Body of pancreas (tissue), 4 donors: Measurements from ENCODE around the gene SLC25A21.

Source experiments
- POLR2A ChIP-seq, 3 donors: fragments of 450-650 bp; IDR thresholded peaks; one replicate each; pipeline ENCODE4 v1.6.1; 2016; ENCODE audit warnings: antibody characterized with exemption in 3 of 3, mild to moderate bottlenecking in 2 of 3
- TF ChIP-seq, protein P1 (sequence below), 7 experiments: fragments of 450-650 bp in 4 of 7; fragments of 200-600 bp in 3 of 7; sonication (generic) in 3 of 7; IDR thresholded peaks; one replicate each; pipeline ENCODE4 v1.5.1; 2016 to 2019; ENCODE audit warnings: antibody characterized with exemption in 7 of 7

GRCh38 chr14:36835128-36835527, 337.3 kb downstream of the SLC25A21 start:
- TF ChIP-seq, protein P1, sequence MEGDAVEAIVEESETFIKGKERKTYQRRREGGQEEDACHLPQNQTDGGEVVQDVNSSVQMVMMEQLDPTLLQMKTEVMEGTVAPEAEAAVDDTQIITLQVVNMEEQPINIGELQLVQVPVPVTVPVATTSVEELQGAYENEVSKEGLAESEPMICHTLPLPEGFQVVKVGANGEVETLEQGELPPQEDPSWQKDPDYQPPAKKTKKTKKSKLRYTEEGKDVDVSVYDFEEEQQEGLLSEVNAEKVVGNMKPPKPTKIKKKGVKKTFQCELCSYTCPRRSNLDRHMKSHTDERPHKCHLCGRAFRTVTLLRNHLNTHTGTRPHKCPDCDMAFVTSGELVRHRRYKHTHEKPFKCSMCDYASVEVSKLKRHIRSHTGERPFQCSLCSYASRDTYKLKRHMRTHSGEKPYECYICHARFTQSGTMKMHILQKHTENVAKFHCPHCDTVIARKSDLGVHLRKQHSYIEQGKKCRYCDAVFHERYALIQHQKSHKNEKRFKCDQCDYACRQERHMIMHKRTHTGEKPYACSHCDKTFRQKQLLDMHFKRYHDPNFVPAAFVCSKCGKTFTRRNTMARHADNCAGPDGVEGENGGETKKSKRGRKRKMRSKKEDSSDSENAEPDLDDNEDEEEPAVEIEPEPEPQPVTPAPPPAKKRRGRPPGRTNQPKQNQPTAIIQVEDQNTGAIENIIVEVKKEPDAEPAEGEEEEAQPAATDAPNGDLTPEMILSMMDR (IDR thresholded peaks at IDR 0.05): no peak
- TF ChIP-seq POLR2A (IDR thresholded peaks at IDR 0.05): no peak
